Effector CD8-positive, alpha-beta T cell (primary cell): ENCODE results near the gene CEP63.

Experiments
- DNase-seq: peaks from one replicate; lab custom pipeline; 2025; lab: John Stamatoyannopoulos, UW

The CEP63 gene

DNA sequence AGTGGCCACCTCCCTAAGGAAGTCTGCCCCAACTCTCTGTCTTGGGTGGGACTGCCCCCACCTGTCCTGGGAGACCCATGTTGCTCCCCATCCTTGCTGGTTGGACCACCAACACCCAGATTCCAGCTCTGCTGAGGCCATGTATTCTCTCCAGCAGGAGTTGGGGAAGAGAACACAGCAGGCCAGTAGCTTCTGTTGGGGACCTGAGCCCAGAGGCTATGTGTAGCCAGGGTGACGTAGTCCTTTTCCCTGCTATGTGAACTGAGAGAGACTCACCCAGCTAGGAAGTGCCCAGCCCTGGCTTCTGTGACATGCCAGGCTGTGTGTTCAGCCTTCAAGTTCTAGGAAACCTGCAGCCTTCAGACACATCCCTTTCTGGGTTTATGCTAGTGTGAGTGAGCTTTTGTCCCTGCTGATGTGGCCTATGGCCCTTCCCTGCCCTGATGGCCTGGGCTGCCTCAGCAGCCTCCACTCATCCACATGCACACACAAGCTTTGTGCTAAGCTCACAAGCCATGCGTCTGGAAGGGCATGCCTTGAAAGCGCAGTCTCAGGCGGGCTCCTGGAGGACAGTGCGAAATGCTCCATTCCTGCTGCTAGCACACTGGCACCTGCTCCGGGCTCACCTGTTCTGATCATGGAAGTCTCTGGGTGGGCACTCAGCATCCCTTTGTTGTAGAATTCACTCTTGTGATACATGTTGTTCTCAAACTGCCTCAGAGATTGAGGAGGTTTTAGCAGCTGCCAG, 122.3 kb downstream of the CEP63 start:
- no peak for DNase-seq

DNA sequence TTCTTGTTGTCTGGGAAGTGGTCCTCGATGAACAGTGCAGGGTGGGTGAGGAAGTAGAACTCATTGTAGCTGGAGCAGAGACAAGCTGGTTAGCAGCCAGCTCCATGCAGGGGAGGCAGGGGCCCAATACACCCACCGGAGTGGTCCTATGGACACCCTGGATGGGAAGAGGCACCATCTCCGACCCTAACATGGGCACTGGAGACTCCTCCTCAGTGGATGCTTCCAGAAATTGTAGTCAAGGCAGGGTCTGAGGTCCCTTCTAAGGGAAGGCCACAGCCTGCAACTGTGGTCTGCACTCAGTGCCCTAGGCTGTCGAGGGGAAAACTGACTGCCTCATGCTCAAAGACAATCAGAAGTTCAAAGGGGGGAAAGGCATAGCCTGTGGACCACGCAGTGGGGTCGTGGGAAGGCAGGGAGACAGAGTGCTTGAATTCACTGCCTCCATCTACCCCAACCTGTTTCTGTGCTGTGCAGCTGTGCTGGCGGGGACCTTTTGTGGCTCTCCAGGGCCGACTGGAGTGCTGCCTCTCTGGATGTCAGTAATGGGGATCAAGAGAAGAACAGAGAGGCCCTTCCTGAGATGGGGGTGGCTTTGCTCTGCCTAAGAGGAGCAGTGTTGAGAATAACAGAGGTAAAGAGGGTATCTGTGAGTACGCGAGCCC, 123.0 kb downstream of the CEP63 start:
- DNase-seq, result no peak

DNA sequence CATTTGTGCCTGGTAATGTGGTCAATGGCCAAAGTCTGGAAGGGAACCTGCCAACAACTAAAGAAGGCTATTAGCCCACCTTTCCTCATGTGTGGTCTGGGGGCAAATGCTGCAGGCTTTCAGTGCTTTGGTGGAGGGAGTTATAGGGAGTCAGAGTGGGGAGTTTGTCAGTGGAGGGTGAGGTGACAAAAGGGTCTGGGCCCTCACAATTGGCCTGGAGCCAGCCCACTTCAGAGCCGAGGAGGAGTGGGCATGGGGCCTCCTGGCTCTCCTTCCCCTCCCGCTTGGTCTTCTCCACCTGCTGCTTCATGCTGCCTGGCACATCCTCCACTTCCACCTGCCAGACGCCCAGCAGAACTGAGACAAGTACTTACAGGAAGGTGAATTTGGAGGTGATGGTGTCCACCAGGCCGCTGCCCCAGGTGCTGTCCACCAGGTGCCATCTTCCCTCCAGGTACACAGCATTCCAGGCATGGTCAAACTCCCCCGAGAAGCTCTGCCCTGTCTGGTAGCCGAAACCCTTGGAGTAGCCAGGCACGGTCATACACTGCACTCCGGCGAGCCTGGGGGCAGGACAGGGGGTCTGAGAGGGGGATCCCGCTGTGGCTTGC, 124.1 kb downstream of the CEP63 start:
- no peak for DNase-seq

DNA sequence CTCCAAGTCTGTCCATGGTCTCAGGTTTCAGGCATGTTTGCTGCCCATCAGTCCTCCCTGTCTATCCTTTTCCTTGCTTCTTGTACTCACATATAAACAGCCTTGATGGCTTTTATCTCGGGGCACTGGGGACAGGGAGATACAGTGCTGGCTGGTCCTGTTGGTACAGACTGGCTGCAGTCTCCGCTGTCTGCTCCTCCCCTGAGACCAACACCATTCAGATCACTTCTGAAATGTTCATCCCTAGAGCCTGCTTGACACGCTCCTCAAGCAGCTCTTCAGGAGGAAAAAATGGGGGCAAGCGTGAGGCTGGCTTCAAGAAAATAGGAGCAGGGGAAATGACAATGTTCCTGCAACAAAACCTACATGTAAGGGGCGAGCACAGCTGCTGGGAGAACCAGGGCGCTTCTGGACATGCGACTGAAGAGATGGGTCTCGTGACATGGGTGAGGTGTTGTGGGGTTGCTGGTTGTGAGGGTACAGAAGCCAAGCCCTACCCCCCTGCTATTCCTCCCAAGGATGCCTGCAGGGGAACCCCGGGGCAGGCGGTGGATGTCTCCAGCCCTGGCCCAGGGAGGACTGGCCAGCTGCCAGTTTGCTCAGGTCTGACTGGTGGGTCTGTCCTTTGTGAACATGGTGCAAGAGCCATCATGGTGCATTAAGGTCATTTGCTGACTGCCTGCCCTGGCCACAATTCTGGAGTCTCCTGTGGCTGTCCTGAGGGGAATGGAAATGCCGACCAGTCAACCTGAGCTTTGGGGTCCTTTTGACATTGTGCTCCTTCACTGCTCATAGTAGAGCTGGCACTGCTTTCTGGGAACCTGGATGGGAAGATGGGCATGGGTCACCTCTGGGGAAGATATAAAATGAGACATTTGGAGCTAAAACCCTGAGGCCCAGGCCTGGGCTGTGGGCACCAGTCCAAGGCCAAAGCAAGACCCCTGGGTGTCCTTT, 124.9 kb downstream of the CEP63 start:
- no peak for DNase-seq

DNA sequence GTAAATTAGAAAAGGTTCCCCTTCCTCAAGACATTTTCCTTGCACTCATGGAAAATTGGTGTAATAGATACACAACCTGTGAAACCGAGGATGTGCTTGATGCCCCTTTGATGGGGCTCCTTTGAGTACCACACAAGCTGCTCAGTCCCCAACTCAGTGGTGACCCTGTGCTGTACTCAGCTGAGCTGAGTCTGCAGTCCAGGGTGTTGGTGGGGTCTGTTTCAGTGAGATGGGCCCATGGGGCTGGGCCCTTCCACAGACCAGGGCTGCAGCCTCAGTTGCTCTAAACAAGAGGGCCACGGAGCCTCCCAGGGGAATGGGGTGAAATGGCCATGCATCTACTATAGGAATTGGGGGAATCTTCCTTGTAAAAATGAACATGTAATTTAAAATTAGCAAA, 125.7 kb downstream of the CEP63 start:
- no peak for DNase-seq

DNA sequence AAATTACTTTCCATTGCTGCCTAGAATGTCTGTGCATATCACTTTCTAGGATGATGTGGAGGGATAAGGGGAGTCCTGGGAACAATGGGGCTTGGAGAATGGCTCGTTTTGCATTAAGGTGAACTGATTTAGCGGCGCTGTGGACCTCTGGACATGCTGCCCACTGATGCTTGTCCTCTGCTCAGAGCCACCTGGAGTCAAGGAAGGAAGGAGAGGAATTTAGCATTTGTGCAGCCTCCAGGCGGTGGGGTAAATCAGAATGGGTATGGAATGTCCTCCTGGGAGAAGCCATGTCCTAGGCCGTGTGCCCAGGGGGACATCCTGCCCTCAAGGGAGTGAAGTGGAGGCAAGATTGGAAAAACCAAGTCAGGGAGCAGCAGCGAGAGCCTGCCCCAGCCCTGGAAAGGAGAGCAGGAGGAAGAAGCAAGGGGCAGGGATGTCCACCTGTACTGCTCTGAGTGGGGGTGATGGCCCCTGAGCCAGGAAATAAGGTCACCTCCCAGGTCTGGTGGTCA, 127.2 kb downstream of the CEP63 start:
- no peak for DNase-seq

DNA sequence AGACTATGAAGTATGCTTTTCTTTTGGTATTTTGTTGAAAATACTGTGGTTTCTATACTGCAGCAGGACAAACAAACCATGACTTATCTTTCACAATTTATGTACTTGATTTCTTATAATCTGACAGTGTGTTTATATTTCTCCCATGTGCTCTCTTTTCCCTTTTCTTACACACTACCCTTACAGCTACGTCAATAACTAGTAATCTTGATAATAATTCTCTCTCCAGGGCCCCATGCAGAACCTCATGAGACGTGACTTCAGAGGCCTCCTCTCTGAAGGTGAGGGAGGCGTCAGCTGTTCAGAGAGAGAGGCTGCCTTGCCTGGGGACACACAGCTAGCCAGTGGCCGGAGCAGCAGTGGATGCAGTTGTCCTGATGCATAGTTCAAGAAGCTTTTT, 129.1 kb downstream of the CEP63 start:
- no peak for DNase-seq

DNA sequence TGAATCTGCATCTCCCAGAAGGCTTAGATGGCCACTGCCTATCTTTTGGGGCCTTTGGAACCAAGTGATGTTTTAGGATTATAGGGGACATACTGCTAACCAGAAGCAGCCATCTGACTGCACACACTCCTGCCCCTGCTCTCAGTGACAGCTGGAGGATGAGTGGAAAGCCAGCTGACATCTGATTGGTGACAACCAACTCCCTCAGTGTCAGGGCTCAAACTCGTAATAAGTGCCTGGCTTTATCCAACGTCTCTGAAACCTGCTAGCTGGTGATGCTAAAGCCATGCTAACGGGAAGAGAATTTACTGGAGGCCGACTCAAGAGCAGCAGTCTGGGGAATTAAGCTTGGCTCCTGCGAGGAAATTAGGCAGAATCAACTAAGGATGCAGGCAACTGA, 129.9 kb downstream of the CEP63 start:
- no peak for DNase-seq

DNA sequence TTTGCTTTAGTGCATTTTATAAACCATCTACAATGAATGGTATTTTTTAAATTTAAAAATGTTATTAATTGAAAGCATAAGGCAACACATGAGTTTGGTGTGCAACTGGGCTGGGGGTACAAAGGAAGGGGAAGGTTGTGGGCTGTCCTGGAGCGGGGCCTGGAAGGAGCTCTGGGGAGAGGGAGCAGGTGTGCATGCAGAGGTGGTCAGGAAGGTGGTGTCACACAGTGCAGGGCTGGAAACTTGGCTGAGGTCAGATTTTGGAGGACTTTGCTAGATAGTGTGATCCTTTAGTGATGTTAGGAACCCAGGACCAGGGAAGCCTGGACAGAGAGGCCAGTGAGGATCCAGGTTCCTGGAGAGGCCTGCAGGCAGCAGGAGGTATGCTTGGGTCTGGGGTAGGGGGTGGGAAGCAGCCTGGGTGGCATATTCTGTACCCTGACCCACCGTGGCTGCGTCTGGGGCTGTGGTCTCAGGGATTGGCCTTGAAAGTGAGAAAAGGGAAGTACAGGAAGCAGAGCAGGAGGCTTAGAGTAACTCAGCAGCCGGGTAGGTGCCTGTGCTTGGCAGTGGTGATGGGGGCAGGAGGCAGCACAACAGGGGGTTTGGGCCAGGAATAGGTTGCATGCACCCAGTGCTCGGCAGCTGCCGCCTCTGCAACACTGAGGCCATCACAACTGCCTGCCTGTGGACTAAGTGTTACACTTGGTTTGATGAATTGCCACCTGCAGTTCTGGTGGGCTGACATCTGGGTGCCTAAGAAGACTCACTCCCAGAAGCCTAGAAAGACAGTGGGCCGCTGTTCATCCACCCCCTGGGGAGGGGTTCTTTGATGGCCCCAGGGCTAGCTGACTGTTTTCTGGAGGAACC, 132.0 kb downstream of the CEP63 start:
- no peak for DNase-seq

DNA sequence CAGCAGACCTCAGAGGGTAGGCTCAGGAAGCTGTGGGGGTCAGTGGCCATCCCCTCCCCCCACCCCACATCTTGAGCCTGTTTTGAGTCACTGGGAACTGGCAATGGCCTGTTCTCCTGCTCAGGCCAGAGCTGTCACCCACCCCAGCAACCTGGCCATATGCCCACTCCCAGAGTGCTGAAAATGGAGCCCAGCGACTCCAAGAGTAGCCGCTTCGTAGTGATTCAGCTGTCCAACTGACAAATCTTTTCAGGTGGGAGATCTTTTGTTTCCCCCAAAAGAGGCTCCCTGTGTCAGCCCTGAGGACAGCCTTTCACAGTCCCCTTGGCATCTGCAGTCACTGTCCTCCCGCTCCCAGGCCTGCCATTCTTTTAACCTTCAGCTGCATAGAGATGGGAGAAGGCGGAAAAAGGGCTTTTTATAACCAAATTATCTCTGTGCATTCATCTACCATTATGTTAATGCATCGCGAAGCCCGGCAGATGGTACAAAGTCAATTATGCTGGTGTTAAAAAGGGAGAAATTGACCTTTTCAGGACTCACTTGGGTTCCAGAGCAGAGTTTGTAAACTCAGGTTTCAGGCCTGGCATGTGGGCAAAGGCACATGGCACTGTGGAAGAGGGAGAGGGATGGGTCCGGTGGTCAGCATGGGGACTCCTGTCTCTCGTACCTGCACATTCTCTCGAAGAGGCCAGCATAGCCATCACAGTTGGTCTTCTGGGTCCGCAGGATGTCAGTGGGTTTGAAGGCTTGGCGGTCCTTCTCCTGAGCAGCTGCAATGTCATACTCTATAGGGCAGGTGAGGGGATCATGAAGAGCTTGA, 132.8 kb downstream of the CEP63 start:
- DNase-seq, result no peak

DNA sequence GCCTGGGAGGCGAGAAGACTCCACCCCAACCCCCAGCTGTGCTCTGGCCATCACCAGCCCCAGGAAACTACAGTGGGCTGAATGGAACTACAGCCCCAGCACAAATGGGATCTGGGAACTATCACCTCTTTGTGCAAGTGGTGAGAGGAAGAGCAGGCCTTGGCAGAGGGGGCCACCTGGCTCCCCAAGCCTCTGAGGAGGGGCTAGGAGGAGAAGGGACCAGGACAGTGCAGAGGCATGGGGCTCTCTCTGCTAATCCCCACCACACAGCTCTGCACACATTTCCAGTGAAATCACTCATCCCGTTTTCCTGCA, 133.4 kb downstream of the CEP63 start:
- DNase-seq, result no peak

DNA sequence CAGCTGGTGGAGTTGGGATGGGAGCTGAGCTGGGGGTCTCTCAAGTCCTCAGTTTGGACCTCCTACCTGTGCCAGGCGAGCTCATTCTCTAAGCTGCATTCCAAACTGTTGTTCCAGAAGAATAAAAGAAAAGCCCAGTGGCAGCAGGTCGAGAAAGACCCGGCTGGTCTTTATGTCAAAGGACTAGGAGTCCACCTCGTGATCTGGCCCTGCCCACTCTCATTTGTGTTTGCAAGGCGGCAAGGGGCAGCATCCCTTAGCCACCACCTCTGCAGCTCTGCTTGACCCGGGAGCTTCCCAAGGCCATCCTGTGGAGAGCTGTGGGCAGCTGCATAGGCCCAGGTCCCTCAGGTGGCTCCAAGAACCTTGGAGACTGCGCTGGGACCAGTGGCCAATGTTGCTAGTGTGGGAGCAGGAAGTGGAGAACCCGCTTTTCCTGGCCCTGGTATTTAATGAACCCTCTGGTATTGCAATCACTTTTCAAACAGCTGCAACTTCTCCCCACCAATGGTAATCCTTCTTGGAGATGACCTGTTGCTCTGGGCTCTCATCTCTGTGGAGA, 134.1 kb downstream of the CEP63 start:
- no peak for DNase-seq

DNA sequence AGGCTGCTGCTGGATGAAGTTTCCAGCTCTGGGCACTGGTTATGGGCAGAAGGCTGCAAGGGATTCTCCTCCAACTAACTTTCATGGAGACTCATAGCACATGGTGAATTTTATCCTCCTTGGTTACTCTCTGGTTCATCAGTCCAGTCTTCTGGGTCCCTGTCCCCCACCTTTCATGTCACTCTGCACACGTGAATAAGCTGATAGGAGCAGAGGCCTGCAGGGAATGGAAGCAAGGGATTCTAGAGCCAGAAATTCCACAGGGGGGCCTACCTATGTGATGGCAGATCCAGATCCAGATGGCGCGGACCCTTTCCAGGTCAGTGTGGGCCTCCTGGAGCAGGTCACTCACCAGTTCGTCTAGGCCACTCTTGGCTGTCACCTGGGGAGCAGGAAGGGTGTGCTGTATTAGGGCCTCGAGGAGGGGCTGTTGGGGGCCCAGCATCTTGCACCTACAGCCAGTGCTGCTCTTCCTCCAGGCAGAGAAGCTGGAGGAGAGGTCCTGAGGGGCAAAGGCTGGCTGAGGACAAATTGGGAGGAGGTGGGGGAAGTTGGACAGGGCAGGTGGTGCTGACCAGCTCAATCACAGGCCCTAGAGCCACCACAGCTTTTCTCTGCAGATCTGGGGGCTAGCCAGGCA, 134.7 kb downstream of the CEP63 start:
- no peak for DNase-seq

DNA sequence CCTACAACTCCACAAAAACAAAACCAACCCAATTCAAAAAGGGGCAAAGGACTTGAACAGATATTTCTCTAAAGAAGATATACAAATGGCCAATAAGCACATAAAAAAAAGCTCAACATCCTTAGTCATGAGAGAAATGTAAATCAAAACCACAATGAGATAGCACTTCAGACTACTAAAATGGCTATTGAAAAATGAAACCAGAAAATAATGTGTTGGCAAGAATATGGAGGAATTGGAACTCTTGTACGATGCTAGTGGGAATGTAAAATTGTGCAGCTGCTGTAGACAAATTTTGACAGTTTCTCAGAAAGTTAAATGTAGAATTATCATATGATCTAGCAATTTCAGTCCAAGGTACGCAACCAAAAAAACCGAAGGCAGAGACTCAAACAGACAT, 136.0 kb downstream of the CEP63 start:
- no peak for DNase-seq

DNA sequence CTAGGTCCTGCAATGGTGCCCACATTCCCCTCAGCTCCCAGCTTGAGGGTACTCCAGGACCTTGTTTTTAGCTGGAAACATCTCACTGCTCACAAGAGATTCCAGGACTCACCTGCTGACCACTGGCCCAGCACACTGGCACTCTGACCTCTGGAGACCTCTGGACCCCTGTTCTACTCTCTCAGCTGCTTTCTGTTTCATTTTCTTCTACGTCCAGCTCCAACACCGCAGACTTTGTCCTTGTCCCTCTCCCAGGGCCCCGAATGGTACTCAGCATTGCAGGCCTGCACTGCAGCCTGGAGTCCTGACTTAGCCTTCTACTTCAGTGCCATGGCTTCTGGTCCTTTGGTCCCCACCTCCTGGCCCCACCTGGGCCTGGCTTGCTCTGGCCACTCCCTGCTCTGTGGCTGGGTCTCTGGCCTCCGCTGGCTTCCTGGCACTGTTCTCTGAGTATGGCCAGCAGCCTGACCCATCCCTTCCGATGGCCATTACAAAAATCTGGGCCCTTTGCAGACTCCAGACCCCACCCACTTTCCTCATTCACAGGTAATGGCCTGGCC, 137.0 kb downstream of the CEP63 start:
- DNase-seq, result no peak

DNA sequence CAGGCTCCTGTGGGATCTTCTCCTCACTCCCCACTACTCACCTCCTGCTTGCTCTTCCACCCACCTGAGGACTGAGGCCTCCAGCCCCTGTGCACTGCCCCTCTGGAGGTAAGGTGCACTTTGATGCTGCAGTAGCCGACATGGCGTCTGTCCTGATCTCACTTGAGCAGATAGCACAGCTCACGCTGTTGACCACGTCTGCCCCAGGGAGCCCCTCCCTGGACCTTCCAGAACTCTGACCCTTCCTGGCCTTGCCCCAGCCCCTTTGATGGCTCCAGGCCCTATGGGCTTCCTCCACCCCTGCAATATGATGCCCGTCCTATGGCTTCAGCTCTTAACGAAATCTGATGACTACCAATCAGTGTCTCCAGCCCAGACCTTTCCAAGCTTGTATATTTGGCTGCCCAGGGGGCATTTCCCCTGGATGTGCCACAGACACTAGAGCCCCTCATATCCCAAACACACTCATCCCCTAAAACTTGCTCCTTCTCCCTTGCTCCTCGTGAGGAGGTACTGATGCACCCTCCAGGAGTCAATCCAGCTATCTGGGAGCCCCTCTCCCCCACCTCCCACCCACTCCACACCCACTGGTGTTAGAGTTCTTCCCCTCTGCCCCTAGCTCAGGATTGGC, 137.9 kb downstream of the CEP63 start:
- DNase-seq, result no peak
